B cell (primary cell): ENCODE results near the gene IL12A. TPM values are rescaled to one million over a fixed set of nuclear protein-coding genes. Genes with fewer than 3 reads are reported as not detected.
A peak's percentile ranks its signal among the peaks of the same experiment; 100 is the strongest.

Experiments used
- ATAC-seq: fragments of 200-7000 bp; cut with Tn5 transposase; one replicate; pipeline ENCODE4 v1.10.0; 2021; ENCODE audit warnings: low read depth, mild to moderate bottlenecking, moderate number of reproducible peaks, moderate library complexity
- CTCF ChIA-PET: fragments of 350-600 bp; sonication (Branson Sonifier 250); formaldehyde crosslinking; loops from one replicate; lab custom pipeline; 2021; ENCODE audit warnings: antibody characterized with exemption, inconsistent platforms; lab: Charles Lee
- POLR2A ChIA-PET: fragments of 350-600 bp; sonication (Branson Sonifier 250); formaldehyde crosslinking; loops from one replicate; lab custom pipeline; 2021; ENCODE audit warnings: antibody characterized with exemption; lab: Charles Lee
- DNase-seq: peaks from one replicate; pipeline ENCODE4 v3.0.0; 2013
- H2AFZ ChIP-seq: 2 replicates; pipeline ENCODE4 v1.6.1; 2012; ENCODE audit warnings: mild to moderate bottlenecking, low read depth, low read length; ENCODE audit not compliant: insufficient read depth, poor library complexity, severe bottlenecking
- H3K27ac ChIP-seq, 2 donors: 1 replicate in 1 of 2; 2 replicates in 1 of 2; pipeline ENCODE4 v1.5.1; 2012 to 2013; ENCODE audit warnings: low read length in 2 of 2, mild to moderate bottlenecking in 2 of 2, moderate library complexity in 1 of 2
- H3K27me3 ChIP-seq, 4 experiments: fragments of 200-600 bp in 1 of 4; sonication (generic) in 1 of 4; replicated peaks in 1 of 4; 1 replicate in 2 of 4; 2 replicates in 2 of 4; pipeline versions ENCODE4 v1.6.1 to v1.7.0; 2013 to 2016; ENCODE audit warnings: low read length in 3 of 4, mild to moderate bottlenecking in 2 of 4, mixed read lengths in 1 of 4, moderate library complexity in 1 of 4; ENCODE audit not compliant: insufficient read depth in 4 of 4, control insufficient read depth in 3 of 4; ENCODE audit errors: control extremely low read depth in 1 of 4
- H3K36me3 ChIP-seq, 2 experiments: replicated peaks in 1 of 2; 1 replicate in 1 of 2; 2 replicates in 1 of 2; pipeline versions ENCODE4 v1.6.1 to v1.7.1; 2013; ENCODE audit warnings: low read length in 1 of 2; ENCODE audit not compliant: insufficient read depth in 2 of 2, control insufficient read depth in 1 of 2; ENCODE audit errors: control extremely low read depth in 1 of 2, extremely low read depth in 1 of 2
- H3K4me1 ChIP-seq, 2 donors: fragments of 200-600 bp in 1 of 2; sonication (generic) in 1 of 2; 1 replicate in 1 of 2; 2 replicates in 1 of 2; pipeline versions ENCODE4 v1.5.1 to v1.6.1; 2013 to 2017; ENCODE audit warnings: low read length in 2 of 2; ENCODE audit not compliant: control insufficient read depth in 2 of 2, insufficient read depth in 2 of 2
- H3K4me2 ChIP-seq: replicated peaks from 2 replicates; pipeline ENCODE3; 2012; ENCODE audit warnings: mild to moderate bottlenecking, low read depth, low read length; ENCODE audit not compliant: poor library complexity, severe bottlenecking
- H3K4me3 ChIP-seq, 5 experiments: fragments of 200-600 bp in 1 of 5; sonication (generic) in 1 of 5; 1 replicate in 3 of 5; 2 replicates in 2 of 5; pipeline versions ENCODE4 v1.5.1 to v1.7.0; 2011 to 2016; ENCODE audit warnings: low read length in 4 of 5, mild to moderate bottlenecking in 4 of 5, low read depth in 2 of 5, control low read depth in 1 of 5, moderate library complexity in 1 of 5; ENCODE audit not compliant: insufficient read depth in 1 of 5; ENCODE audit errors: control extremely low read depth in 1 of 5, extremely low read depth in 1 of 5
- H3K79me2 ChIP-seq: fragments of 200-600 bp; sonication (generic); one replicate; pipeline ENCODE4 v1.6.0; 2016; ENCODE audit warnings: low read length; ENCODE audit not compliant: control insufficient read depth, insufficient read depth
- H3K9ac ChIP-seq: fragments of 200-600 bp; sonication (generic); 2 replicates; pipeline ENCODE4 v1.6.1; 2017; ENCODE audit warnings: mild to moderate bottlenecking, low read length, moderate library complexity
- H3K9me3 ChIP-seq, 3 donors: one replicate each; pipeline versions ENCODE4 v1.6.1 to v1.7.1; 2013; ENCODE audit warnings: low read length in 2 of 3; ENCODE audit not compliant: control insufficient read depth in 2 of 3, insufficient read depth in 1 of 3; ENCODE audit errors: control extremely low read depth in 1 of 3
- H4K20me1 ChIP-seq: 2 replicates; pipeline ENCODE4 v1.6.0; 2012; ENCODE audit warnings: mild to moderate bottlenecking, low read length; ENCODE audit not compliant: insufficient read depth, control insufficient read depth, poor library complexity, severe bottlenecking
- H3K27ac Mint-ChIP-seq: one replicate; pipeline ENCODE4 v1.8.0; 2021; ENCODE audit warnings: mixed read lengths
- H3K27me3 Mint-ChIP-seq: one replicate; pipeline ENCODE4 v1.8.0; 2021; ENCODE audit warnings: mixed read lengths
- H3K4me1 Mint-ChIP-seq: one replicate; pipeline ENCODE4 v1.8.0; 2021; ENCODE audit warnings: mixed read lengths
- H3K4me3 Mint-ChIP-seq: one replicate; pipeline ENCODE4 v1.8.0; 2021; ENCODE audit warnings: mixed read lengths
- H3K9me3 Mint-ChIP-seq: one replicate; pipeline ENCODE4 v1.8.0; 2022; ENCODE audit warnings: mixed read lengths; ENCODE audit not compliant: insufficient read depth
- CTCF ChIP-seq: fragments of 200-600 bp; IDR thresholded peaks from one replicate; pipeline ENCODE4 v1.8.0; 2022; ENCODE audit warnings: antibody characterized with exemption, mild to moderate bottlenecking
- EZH2 ChIP-seq: IDR thresholded peaks from 2 replicates; pipeline ENCODE4 v1.6.1; 2012; ENCODE audit warnings: borderline replicate concordance, low read depth, mild to moderate bottlenecking, moderate library complexity, low read length; ENCODE audit not compliant: insufficient read depth, poor library complexity, severe bottlenecking
- WGBS: methylation state at CpG from one replicate; pipeline ENCODE4 v1.1.5; 2013; ENCODE audit warnings: missing lambda C conversion rate; ENCODE audit not compliant: insufficient coverage; 5-methylcytosine and 5-hydroxymethylcytosine counted together
- intact Hi-C: fragments of 100-400 bp; cut with micrococcal nuclease; formaldehyde crosslinking; loops from one replicate; pipeline ENCODE4 v1.10.0; 2022
- polyA plus RNA-seq: library from polyadenylated mRNA; depleted of rRNA; stranded (reverse); fragments of >200 nt; gene quantifications from 2 replicates; pipeline ENCODE4 v1.2.3, GENCODE V29; 2012
- total RNA-seq, 2 donors: library from RNA; stranded (reverse); fragments of 120-200 nt in 1 of 2; gene quantifications; 1 replicate in 1 of 2; 2 replicates in 1 of 2; pipeline versions ENCODE4 v1.2.3 to v1.2.4, GENCODE V29; 2013 to 2022

IL12A gene
- total and polyA plus RNA-seq, 2 donors (not counting 1 experiment from before 2014, with no cell fraction given): 6.1 to 9.9 TPM

GRCh38 chr3:159987291-159987711, 1.3 kb upstream of the IL12A start:
- POLR2A ChIA-PET: no interaction called here
- no peaks in the 10 kb centered on the region for H3K9me3 Mint-ChIP-seq
- Histone ChIP-seq H3K27me3 (no peaks in the 10 kb centered on the region), H3K9ac (no peak overlapping the region), H3K27ac (no peak overlapping the region), H3K4me3 (no peak overlapping the region), H3K4me1 (peaks cover 15 to 29% of the 10 kb centered on the region in 2 donors), H3K9me3 (no peaks in the 10 kb centered on the region), H2AFZ (peak overlapping the region; percentile 96), H4K20me1 (no peaks in the 10 kb centered on the region), H3K4me2 (peak overlapping the region; percentile 95), H3K36me3 (no peaks in the 10 kb centered on the region), H3K79me2 (no peaks in the 10 kb centered on the region)
- WGBS: 76% methylated on average over 4 of the region's 5 CpGs
- peak overlapping the region; percentile 93 for H3K4me3 Mint-ChIP-seq
- TF ChIP-seq EZH2: no peak
- no peak for TF ChIP-seq CTCF
- no peak for DNase-seq
- peaks cover 42% of the 10 kb centered on the region for H3K4me1 Mint-ChIP-seq
- H3K27ac Mint-ChIP-seq: peak overlapping the region; percentile 22
- intact Hi-C loops: loop anchor here (5.0 kb wide), 3 partner anchors 65 to 770 kb away; partner anchors contain the start of gene PPM1L
- no peaks in the 10 kb centered on the region for H3K27me3 Mint-ChIP-seq
- ATAC-seq: no peak
- CTCF ChIA-PET: interaction anchor here (0.6 to 9.4 kb wide), 8 partner anchors 9 to 427 kb away, joined by 3 to 140 read pairs (median 18); no protein-coding TSS in a partner anchor

- ChIA-PET POLR2A (no interaction called here), CTCF (interaction anchor here (2.1 to 9.4 kb wide), 4 partner anchors 13 to 424 kb away, joined by 7 to 140 read pairs (median 32); no protein-coding TSS in a partner anchor)
- H3K4me1 Mint-ChIP-seq: peaks cover 47% of the 10 kb centered on the region
These were observed 1.6 kb downstream of the IL12A start for GRCh38 chr3:159989973-159990846.

More at GRCh38 chr3:159989973-159990846, 1.6 kb downstream of the IL12A start:
- 89% methylated on average over 3 of the region's 5 CpGs for WGBS
- Histone ChIP-seq H3K4me1 (peaks cover 15 to 29% of the 10 kb centered on the region in 2 donors), H3K27ac (peak overlapping the region in 1 of 2 donors; percentile 7), H4K20me1 (no peaks in the 10 kb centered on the region), H3K4me3 (no peak overlapping the region), H3K4me2 (peak overlapping the region; percentile 95), H3K9me3 (no peaks in the 10 kb centered on the region), H3K36me3 (no peaks in the 10 kb centered on the region), H2AFZ (peak overlapping the region; percentile 5), H3K79me2 (no peaks in the 10 kb centered on the region), H3K27me3 (no peaks in the 10 kb centered on the region), H3K9ac (no peak overlapping the region)
- DNase-seq (no peak), ATAC-seq (no peak)
- Mint-ChIP-seq H3K9me3 (no peaks in the 10 kb centered on the region), H3K27ac (peak overlapping the region; percentile 69), H3K27me3 (no peaks in the 10 kb centered on the region), H3K4me3 (peak overlapping the region; percentile 93)
- TF ChIP-seq CTCF: no peak
- no peak for TF ChIP-seq EZH2
- intact Hi-C loops: loop anchor here (2.0 to 5.0 kb wide), 5 partner anchors 17 to 767 kb away; partner anchors contain the start of genes KPNA4 and PPM1L
